A549 (cell line): ENCODE measurements around the gene CACNA1C.

Experiments
- EP300 ChIP-seq, 2 experiments: fragments of >200 bp; sonication (Bioruptor Twin); formaldehyde crosslinking; IDR thresholded peaks; 2 replicates in 1 of 2; 3 replicates in 1 of 2; pipeline ENCODE4 v1.6.1; 2016 to 2017
- MAZ ChIP-seq: fragments of 150-350 bp; IDR thresholded peaks from 2 replicates; pipeline ENCODE4 v1.6.1; 2014; ENCODE audit warnings: antibody characterized with exemption, low read depth, low read length, borderline replicate concordance
- ZFP36 ChIP-seq: fragments of 450-650 bp; IDR thresholded peaks from 2 replicates; pipeline ENCODE4 v1.6.1; 2014; ENCODE audit warnings: borderline replicate concordance; ENCODE audit not compliant: partially characterized antibody
- TF ChIP-seq, protein P1 (sequence below): fragments of >200 bp; sonication (Bioruptor Twin); formaldehyde crosslinking; IDR thresholded peaks from 3 replicates; pipeline ENCODE4 v1.5.1; 2016

DNA sequence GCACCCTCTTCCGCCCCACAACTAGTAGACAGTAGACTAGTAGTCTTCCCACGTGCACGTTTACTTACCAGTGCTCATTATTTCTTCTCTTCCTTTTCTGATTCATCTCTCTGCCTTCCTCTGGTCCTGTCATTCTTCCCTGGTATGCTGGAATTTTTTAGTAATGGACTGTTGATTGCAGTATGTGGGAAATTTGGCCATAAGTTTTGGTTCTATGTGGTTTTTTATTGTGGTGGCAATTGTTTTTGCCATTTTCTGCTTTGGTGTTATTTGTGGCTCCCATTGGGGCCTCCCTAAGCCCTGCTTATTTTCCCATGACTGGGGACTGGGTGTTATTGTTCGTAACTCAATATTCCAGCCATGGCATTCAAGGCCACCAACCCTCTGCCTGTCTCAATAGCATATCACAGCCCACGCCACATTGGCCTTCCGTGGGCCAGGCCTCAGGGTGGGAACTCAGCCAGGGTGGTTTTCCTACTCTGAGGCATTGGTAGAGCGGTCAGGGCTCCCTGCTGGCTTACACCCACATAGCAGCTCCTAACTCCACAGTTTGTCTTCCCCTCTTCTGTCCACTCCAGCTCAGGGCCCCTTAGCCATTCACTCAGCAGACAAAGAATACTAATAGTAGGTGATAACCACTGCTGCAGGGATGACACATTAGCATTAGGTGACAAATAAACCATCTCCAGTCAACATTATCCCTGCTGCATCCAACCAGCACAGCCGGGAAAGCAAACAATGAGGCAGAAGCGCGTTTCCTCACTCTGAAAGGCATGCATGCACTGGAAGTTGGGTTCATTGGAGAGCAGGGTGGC lies 321.5 kb downstream of the CACNA1C start:
- TF ChIP-seq, protein P1, sequence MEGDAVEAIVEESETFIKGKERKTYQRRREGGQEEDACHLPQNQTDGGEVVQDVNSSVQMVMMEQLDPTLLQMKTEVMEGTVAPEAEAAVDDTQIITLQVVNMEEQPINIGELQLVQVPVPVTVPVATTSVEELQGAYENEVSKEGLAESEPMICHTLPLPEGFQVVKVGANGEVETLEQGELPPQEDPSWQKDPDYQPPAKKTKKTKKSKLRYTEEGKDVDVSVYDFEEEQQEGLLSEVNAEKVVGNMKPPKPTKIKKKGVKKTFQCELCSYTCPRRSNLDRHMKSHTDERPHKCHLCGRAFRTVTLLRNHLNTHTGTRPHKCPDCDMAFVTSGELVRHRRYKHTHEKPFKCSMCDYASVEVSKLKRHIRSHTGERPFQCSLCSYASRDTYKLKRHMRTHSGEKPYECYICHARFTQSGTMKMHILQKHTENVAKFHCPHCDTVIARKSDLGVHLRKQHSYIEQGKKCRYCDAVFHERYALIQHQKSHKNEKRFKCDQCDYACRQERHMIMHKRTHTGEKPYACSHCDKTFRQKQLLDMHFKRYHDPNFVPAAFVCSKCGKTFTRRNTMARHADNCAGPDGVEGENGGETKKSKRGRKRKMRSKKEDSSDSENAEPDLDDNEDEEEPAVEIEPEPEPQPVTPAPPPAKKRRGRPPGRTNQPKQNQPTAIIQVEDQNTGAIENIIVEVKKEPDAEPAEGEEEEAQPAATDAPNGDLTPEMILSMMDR, result no peak
- TF ChIP-seq EP300 (IDR thresholded peaks at IDR 0.05) (no peak), ZFP36 (no peak), MAZ (no peak)
